Naive thymus-derived CD8-positive, alpha-beta T cell (primary cell): ENCODE measurements around the gene MAMDC2. TPM values are rescaled to one million over a fixed set of nuclear protein-coding genes. Genes with fewer than 3 reads are reported as not detected.
A peak's percentile ranks its signal among the peaks of the same experiment; 100 is the strongest.

Experiments
- ATAC-seq, 2 donors: fragments of 150-1000 bp; cut with Tn5 transposase in 1 of 2; sonication (Bioruptor Pico), chemical (Tn5 transposase) in 1 of 2; 1 replicate in 1 of 2; 2 replicates in 1 of 2; pipeline ENCODE4 v1.10.0; 2021; ENCODE audit warnings: mild to moderate bottlenecking in 2 of 2, moderate library complexity in 2 of 2
- POLR2A ChIA-PET: fragments of 350-600 bp; sonication (Branson Sonifier 250); formaldehyde crosslinking; loops from one replicate; lab custom pipeline; 2021; ENCODE audit warnings: antibody characterized with exemption; lab: Charles Lee
- DNase-seq, 10 donors: peaks; one replicate each; pipeline versions ENCODE4 v3.0.0 to v3.0.0-alpha.2; 2020 to 2022
- H3K27ac Mint-ChIP-seq, 10 donors: one replicate each; pipeline ENCODE4 v1.8.0; 2020 to 2022; ENCODE audit warnings: mild to moderate bottlenecking in 10 of 10, mixed read lengths in 10 of 10, moderate library complexity in 4 of 10, inconsistent platforms in 1 of 10
- H3K27me3 Mint-ChIP-seq, 5 donors: one replicate each; pipeline ENCODE4 v1.8.0; 2021 to 2022; ENCODE audit warnings: mixed read lengths in 5 of 5
- H3K36me3 Mint-ChIP-seq, 3 donors: one replicate each; pipeline ENCODE4 v1.8.0; 2020 to 2022; ENCODE audit warnings: mixed read lengths in 3 of 3, mild to moderate bottlenecking in 2 of 3, inconsistent platforms in 1 of 3
- H3K4me1 Mint-ChIP-seq, 4 donors: one replicate each; pipeline ENCODE4 v1.8.0; 2021 to 2022; ENCODE audit warnings: mixed read lengths in 4 of 4
- H3K4me3 Mint-ChIP-seq, 10 donors: one replicate each; pipeline ENCODE4 v1.8.0; 2020 to 2022; ENCODE audit warnings: mild to moderate bottlenecking in 10 of 10, mixed read lengths in 10 of 10, moderate library complexity in 6 of 10, inconsistent platforms in 1 of 10
- H3K9me3 Mint-ChIP-seq, 9 donors: one replicate each; pipeline ENCODE4 v1.8.0; 2020 to 2022; ENCODE audit warnings: mixed read lengths in 9 of 9, mild to moderate bottlenecking in 3 of 9, inconsistent platforms in 1 of 9, moderate library complexity in 1 of 9
- polyA plus RNA-seq, 3 donors: library from polyadenylated mRNA; unstranded; fragments of 300-500 nt; fragmentation: Illumina TruSeq; gene quantifications; one replicate each; pipeline ENCODE4 v1.2.3, GENCODE V29; 2021
- total RNA-seq, 8 experiments: library from RNA in 2 of 8; stranded (reverse) in 2 of 8; gene quantifications; one replicate each; pipeline ENCODE4 v1.2.3 and lab custom pipeline; 2021 to 2026

MAMDC2 gene
- total and polyA plus RNA-seq, 5 experiments from 2014 or later: 0.19 TPM; not detected in 4

GRCh38 chr9:70136632-70137031, 93.0 kb downstream of the MAMDC2 start:
- POLR2A ChIA-PET: no interaction called here
- DNase-seq (no peak), ATAC-seq (no peak)
- H3K4me3 Mint-ChIP-seq: no peak overlapping the region
- H3K4me1 Mint-ChIP-seq: no peaks in the 10 kb centered on the region
- H3K9me3 Mint-ChIP-seq: no peaks in the 10 kb centered on the region
- no peak overlapping the region for H3K27ac Mint-ChIP-seq
- H3K36me3 Mint-ChIP-seq: peaks cover 0 to 5% (median 0%) of the 10 kb centered on the region in 3 donors
- peaks cover 0 to 19% (median 0%) of the 10 kb centered on the region in 5 donors for H3K27me3 Mint-ChIP-seq

DNA sequence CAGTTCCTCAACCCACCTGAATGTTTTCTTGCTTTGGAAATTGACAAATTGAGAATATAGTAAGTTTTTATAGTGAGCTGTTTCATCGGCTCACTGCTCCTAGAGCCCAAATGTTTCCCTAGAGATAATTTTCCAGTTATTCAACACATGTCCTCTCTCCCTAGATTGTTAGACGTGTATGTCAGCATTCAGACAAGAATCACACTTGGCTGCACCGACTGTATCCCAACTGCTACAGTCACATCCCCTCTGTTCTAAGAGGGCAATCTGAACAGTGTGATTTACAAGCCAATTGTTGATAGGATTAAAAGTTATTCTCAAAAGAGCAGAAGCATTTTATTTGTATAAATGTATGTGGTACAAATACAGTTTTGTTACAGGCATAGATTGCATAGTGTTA, 93.9 kb downstream of the MAMDC2 start:
- H3K27me3 Mint-ChIP-seq: peaks cover 0 to 23% (median 2%) of the 10 kb centered on the region in 5 donors
- no peaks in the 10 kb centered on the region for H3K4me1 Mint-ChIP-seq
- DNase-seq (no peak), ATAC-seq (no peak)
- H3K9me3 Mint-ChIP-seq: no peaks in the 10 kb centered on the region
- H3K27ac Mint-ChIP-seq: no peak overlapping the region
- peaks cover 0 to 7% (median 0%) of the 10 kb centered on the region in 3 donors for H3K36me3 Mint-ChIP-seq
- no peak overlapping the region for H3K4me3 Mint-ChIP-seq
- POLR2A ChIA-PET: no interaction called here

- H3K27me3 Mint-ChIP-seq: peaks cover 0 to 23% (median 3%) of the 10 kb centered on the region in 5 donors
- H3K4me1 Mint-ChIP-seq: no peaks in the 10 kb centered on the region
- no peak overlapping the region for H3K27ac Mint-ChIP-seq
- POLR2A ChIA-PET: no interaction called here
- peaks cover 0 to 7% (median 0%) of the 10 kb centered on the region in 3 donors for H3K36me3 Mint-ChIP-seq
- no peak for ATAC-seq
- H3K9me3 Mint-ChIP-seq: no peaks in the 10 kb centered on the region
- no peak for DNase-seq
- no peak overlapping the region for H3K4me3 Mint-ChIP-seq
Measured at GRCh38 chr9:70142101-70142500, 98.5 kb downstream of the MAMDC2 start.

DNA sequence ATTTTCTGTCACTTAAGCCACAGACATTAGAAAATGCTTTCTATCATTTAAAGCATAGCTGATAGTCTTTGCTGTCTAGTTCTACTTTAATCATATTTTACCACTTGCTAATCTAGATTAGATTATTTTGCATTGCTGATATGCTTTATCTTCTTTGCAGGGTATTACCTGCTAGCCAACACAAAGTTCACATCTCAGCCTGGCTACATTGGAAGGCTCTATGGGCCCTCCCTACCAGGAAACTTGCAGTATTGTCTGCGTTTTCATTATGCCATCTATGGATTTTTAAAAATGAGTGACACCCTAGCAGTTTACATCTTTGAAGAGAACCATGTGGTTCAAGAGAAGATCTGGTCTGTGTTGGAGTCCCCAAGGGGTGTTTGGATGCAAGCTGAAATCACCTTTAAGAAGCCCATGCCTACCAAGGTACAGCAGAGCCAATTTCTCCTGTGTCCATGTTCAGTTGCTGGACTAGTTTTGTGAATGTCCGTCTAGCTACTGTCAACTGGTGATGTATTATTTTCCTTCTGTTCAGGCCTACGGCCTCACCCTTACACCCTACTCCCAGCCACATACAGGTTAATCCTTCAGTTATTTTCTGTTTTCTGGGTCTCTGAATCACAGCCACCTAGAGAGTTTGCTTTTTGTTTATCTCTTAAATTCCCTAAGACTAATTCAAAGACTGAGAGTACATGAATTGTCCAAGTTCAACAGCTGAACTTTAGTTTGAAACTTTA, 99.9 kb downstream of the MAMDC2 start:
- Mint-ChIP-seq H3K9me3 (no peaks in the 10 kb centered on the region), H3K4me1 (no peaks in the 10 kb centered on the region), H3K36me3 (peaks cover 0 to 7% (median 0%) of the 10 kb centered on the region in 3 donors), H3K27me3 (peaks cover 3 to 32% (median 5%) of the 10 kb centered on the region in 5 donors), H3K27ac (no peak overlapping the region), H3K4me3 (no peak overlapping the region)
- ATAC-seq (no peak), DNase-seq (no peak)
- POLR2A ChIA-PET: no interaction called here

DNA sequence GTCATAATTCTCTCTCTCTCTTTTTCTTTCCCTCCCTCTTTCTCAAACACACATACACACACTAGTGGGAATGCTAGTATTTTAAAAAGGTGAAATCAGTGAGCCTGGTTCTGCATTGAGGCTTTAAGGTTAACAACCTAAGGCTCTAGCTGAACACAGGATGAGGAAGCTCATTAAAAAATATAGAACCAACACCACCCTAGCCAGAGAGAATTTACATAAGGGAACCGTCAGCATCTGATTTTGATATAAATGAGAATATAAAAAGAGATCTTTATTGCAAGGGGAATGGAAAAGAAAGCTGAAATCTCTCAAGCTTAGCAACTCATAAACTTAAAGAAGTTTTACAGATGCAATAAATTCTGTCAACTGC, 100.5 kb downstream of the MAMDC2 start:
- Mint-ChIP-seq H3K4me1 (no peaks in the 10 kb centered on the region), H3K27ac (no peak overlapping the region), H3K36me3 (peaks cover 0 to 7% (median 0%) of the 10 kb centered on the region in 3 donors), H3K4me3 (no peak overlapping the region), H3K27me3 (peaks cover 3 to 32% (median 5%) of the 10 kb centered on the region in 5 donors), H3K9me3 (no peaks in the 10 kb centered on the region)
- POLR2A ChIA-PET: no interaction called here
- DNase-seq: no peak
- no peak for ATAC-seq

GRCh38 chr9:70145981-70146380, 102.3 kb downstream of the MAMDC2 start:
- H3K4me1 Mint-ChIP-seq: no peaks in the 10 kb centered on the region
- H3K27me3 Mint-ChIP-seq: peaks cover 3 to 19% (median 6%) of the 10 kb centered on the region in 5 donors
- POLR2A ChIA-PET: no interaction called here
- peaks cover 0 to 2% (median 0%) of the 10 kb centered on the region in 3 donors for H3K36me3 Mint-ChIP-seq
- H3K4me3 Mint-ChIP-seq: no peak overlapping the region
- ATAC-seq: no peak
- no peak for DNase-seq
- H3K9me3 Mint-ChIP-seq: no peaks in the 10 kb centered on the region
- H3K27ac Mint-ChIP-seq: no peak overlapping the region

DNA sequence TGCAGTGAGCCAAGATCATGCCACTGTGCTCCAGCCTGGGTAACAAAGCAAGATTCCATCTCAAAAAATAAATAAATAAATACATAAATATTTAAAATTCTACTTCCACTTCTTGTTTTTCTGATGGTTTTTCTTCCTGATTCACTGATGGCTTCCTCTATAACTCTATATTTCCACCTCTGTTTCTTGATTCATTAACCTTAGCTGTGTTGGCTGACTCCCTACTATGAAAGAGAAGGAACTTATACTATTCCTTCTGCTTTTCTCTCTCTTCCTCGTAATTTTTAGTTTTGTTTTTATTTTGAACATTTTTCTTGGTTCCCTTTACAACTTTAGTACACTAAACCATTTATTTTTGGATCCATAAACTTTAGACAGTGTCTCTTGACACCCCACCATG, 103.5 kb downstream of the MAMDC2 start:
- no peaks in the 10 kb centered on the region for H3K9me3 Mint-ChIP-seq
- POLR2A ChIA-PET: no interaction called here
- H3K27ac Mint-ChIP-seq: no peak overlapping the region
- DNase-seq: no peak
- H3K36me3 Mint-ChIP-seq: peaks cover 0 to under 1% (median 0%) of the 10 kb centered on the region in 3 donors
- H3K27me3 Mint-ChIP-seq: peaks cover 1 to 10% (median 6%) of the 10 kb centered on the region in 5 donors
- ATAC-seq: no peak
- H3K4me1 Mint-ChIP-seq: no peaks in the 10 kb centered on the region
- no peak overlapping the region for H3K4me3 Mint-ChIP-seq

- DNase-seq (no peak), ATAC-seq (no peak)
- Mint-ChIP-seq H3K9me3 (no peaks in the 10 kb centered on the region), H3K36me3 (no peaks in the 10 kb centered on the region), H3K4me1 (no peaks in the 10 kb centered on the region), H3K27me3 (peaks cover 1 to 10% (median 6%) of the 10 kb centered on the region in 5 donors), H3K27ac (no peak overlapping the region), H3K4me3 (no peak overlapping the region)
- POLR2A ChIA-PET: no interaction called here
Measured at GRCh38 chr9:70147651-70148050, 104.0 kb downstream of the MAMDC2 start.

DNA sequence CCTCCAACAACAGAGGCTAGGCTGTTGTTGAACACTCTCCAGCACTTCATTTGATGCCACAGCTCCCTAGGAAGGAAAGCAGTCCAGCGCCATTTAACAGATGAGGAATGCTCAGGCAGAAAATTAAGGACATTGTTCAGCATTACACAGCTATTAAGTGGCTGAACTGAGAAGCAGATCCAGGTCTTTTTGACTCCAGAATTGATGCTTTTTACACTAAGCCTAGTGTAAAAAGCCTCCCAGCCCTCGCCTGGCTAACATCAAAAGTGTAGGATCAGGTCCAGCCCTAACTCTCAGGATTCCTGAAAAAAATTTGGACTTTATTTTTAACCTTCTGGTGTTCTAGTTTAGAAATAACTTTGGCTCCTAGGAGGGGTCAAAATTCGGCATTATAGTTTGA, 108.7 kb downstream of the MAMDC2 start:
- DNase-seq: no peak
- no peaks in the 10 kb centered on the region for H3K4me1 Mint-ChIP-seq
- peaks cover 11 to 19% (median 17%) of the 10 kb centered on the region in 5 donors for H3K27me3 Mint-ChIP-seq
- H3K36me3 Mint-ChIP-seq: no peaks in the 10 kb centered on the region
- POLR2A ChIA-PET: no interaction called here
- no peaks in the 10 kb centered on the region for H3K9me3 Mint-ChIP-seq
- no peak overlapping the region for H3K27ac Mint-ChIP-seq
- H3K4me3 Mint-ChIP-seq: no peak overlapping the region
- no peak for ATAC-seq

GRCh38 chr9:70156729-70157128, 113.1 kb downstream of the MAMDC2 start:
- H3K4me1 Mint-ChIP-seq: no peaks in the 10 kb centered on the region
- no peak overlapping the region for H3K4me3 Mint-ChIP-seq
- no peak for DNase-seq
- no peaks in the 10 kb centered on the region for H3K36me3 Mint-ChIP-seq
- H3K9me3 Mint-ChIP-seq: no peaks in the 10 kb centered on the region
- ATAC-seq: no peak
- POLR2A ChIA-PET: interaction anchor here (0.5 kb wide), 1 partner anchor 282 kb away, joined by 3 read pairs; no protein-coding TSS in a partner anchor
- H3K27ac Mint-ChIP-seq: no peak overlapping the region
- peaks cover 9 to 16% (median 12%) of the 10 kb centered on the region in 5 donors for H3K27me3 Mint-ChIP-seq

- no peak overlapping the region for H3K4me3 Mint-ChIP-seq
- DNase-seq (no peak), ATAC-seq (no peak)
Measured at GRCh38 chr9:70159630-70160029, 116.0 kb downstream of the MAMDC2 start.

DNA sequence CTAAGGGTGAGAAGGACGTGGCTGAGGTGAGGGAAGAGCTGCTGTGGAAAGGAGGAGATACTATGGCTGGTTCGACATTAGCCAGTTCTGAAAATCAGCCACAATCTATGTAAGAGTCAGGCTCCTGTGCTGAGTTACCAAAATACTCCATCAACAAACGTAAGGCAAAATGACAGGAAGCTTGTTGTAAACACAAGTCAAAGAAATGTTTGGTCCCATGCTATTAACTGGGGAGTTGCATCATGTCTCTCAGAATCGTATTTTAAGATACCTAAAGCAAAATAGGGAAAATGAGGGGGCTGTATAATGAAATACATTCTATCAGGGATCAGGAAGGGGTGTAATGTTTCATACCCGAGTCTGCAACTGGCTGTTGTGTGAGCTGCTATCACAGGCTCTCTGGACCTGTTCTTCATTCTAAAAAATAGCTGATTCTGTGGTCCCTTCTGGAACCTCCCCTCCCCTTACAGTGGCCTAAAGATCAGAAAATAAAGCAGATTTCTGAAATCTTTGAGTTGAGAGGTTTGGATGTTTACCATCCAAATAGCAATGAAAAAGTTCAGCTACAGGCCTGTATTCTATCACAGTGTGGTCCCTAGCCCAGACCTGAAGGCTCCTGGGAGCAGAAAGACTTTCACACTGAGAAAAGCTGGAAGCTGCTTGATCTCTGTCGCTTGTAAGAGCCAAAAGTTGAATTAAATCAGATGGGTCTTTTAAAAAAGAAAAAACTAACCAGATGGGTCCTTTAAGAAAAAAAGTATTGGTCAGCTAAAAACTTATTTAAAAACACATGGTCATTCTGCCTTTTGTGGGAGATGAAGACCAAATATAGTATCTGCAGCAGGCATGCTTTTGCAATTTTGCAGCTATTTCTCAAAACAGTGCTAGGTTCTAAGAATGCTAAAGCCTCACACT, 117.3 kb downstream of the MAMDC2 start:
- no peak for ATAC-seq
- Mint-ChIP-seq H3K4me1 (no peaks in the 10 kb centered on the region), H3K27me3 (peaks cover 0 to 8% (median 6%) of the 10 kb centered on the region in 5 donors), H3K27ac (peak overlapping the region in 1 of 10 donors; percentile 46), H3K4me3 (no peak overlapping the region), H3K9me3 (no peaks in the 10 kb centered on the region), H3K36me3 (no peaks in the 10 kb centered on the region)
- DNase-seq: no peak
- POLR2A ChIA-PET: no interaction called here

More at GRCh38 chr9:70159630-70160029, 116.0 kb downstream of the MAMDC2 start:
- no peaks in the 10 kb centered on the region for H3K36me3 Mint-ChIP-seq
- H3K9me3 Mint-ChIP-seq: no peaks in the 10 kb centered on the region
- H3K27ac Mint-ChIP-seq: peak overlapping the region in 1 of 10 donors; percentile 61
- H3K27me3 Mint-ChIP-seq: peaks cover 9 to 16% (median 13%) of the 10 kb centered on the region in 5 donors
- POLR2A ChIA-PET: no interaction called here
- no peaks in the 10 kb centered on the region for H3K4me1 Mint-ChIP-seq
